Endothelial cell of umbilical vein (primary cell): Measurements from ENCODE around the gene TYSND1.

Experiments used
- EZH2 ChIP-seq: IDR thresholded peaks from 2 replicates; pipeline ENCODE4 v1.6.1; 2012; ENCODE audit warnings: borderline replicate concordance, low read depth, mild to moderate bottlenecking, moderate library complexity, low read length, inconsistent platforms; ENCODE audit not compliant: severe bottlenecking
- FOS ChIP-seq: IDR thresholded peaks from 2 replicates; pipeline ENCODE4 v1.6.1; 2011; ENCODE audit warnings: mild to moderate bottlenecking, low read length, moderate library complexity, borderline replicate concordance; ENCODE audit not compliant: insufficient read depth
- GATA2 ChIP-seq: IDR thresholded peaks from 2 replicates; pipeline ENCODE4 v1.7.0; 2011; ENCODE audit warnings: low read depth, mild to moderate bottlenecking, moderate library complexity, mixed read lengths, low read length; ENCODE audit not compliant: insufficient read length, insufficient read depth
- JUN ChIP-seq: IDR thresholded peaks from 2 replicates; pipeline ENCODE4 v1.6.1; 2011; ENCODE audit warnings: borderline replicate concordance, low read depth; ENCODE audit not compliant: insufficient read length, insufficient read depth
- MYC ChIP-seq: IDR thresholded peaks from one replicate; pipeline ENCODE4 v1.6.1; 2011; ENCODE audit warnings: mild to moderate bottlenecking, low read depth, low read length
- POLR2A ChIP-seq: IDR thresholded peaks from 2 replicates; pipeline ENCODE4 v1.6.1; 2012; ENCODE audit warnings: low read depth, mild to moderate bottlenecking, control low read depth, low read length
- POLR2AphosphoS5 ChIP-seq: IDR thresholded peaks from 2 replicates; pipeline ENCODE4 v1.6.1; 2012; ENCODE audit warnings: low read depth, mild to moderate bottlenecking, control low read depth, low read length, moderate library complexity; ENCODE audit not compliant: insufficient read depth
- TF ChIP-seq, protein P1 (sequence below), 2 donors: IDR thresholded peaks; 1 replicate in 1 of 2; 2 replicates in 1 of 2; pipeline ENCODE4 v1.5.1; 2011; ENCODE audit warnings: low read length in 2 of 2, mild to moderate bottlenecking in 2 of 2, moderate library complexity in 2 of 2, control low read depth in 1 of 2, inconsistent platforms in 1 of 2, low read depth in 1 of 2; ENCODE audit not compliant: insufficient read depth in 1 of 2; ENCODE audit errors: extremely low read depth in 1 of 2
- TF ChIP-seq, protein P2 (sequence below): IDR thresholded peaks from 2 replicates; pipeline ENCODE4 v1.6.1; 2011; ENCODE audit not compliant: insufficient read depth, insufficient read length

DNA sequence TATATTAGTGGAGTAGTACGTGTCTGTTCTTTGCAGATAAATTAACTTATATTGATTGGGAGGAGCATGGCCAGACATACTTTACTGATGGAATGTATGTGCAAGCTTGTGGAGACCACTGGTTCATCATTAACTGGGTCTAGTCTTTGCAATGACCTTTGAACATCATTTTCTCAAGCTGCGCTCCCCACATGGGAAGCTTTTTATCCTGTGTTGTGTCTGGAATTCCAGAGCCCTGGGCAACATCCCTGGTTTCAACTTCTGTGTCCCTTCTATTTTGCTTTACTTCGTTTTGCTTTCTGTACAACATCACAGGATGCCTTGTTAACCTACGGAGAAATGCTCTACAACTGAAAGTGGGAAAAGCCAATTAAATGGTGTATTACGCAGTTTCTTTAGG lies 55.5 kb downstream of the TYSND1 start:
- no peak for TF ChIP-seq EZH2
- TF ChIP-seq, protein P1, sequence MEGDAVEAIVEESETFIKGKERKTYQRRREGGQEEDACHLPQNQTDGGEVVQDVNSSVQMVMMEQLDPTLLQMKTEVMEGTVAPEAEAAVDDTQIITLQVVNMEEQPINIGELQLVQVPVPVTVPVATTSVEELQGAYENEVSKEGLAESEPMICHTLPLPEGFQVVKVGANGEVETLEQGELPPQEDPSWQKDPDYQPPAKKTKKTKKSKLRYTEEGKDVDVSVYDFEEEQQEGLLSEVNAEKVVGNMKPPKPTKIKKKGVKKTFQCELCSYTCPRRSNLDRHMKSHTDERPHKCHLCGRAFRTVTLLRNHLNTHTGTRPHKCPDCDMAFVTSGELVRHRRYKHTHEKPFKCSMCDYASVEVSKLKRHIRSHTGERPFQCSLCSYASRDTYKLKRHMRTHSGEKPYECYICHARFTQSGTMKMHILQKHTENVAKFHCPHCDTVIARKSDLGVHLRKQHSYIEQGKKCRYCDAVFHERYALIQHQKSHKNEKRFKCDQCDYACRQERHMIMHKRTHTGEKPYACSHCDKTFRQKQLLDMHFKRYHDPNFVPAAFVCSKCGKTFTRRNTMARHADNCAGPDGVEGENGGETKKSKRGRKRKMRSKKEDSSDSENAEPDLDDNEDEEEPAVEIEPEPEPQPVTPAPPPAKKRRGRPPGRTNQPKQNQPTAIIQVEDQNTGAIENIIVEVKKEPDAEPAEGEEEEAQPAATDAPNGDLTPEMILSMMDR (IDR thresholded peaks at IDR 0.05; ENCODE audit: extremely low read depth in 1 of 2, insufficient read depth in 1 of 2, low read depth in 1 of 2, low read length in 2 of 2) = no peak
- no peak for TF ChIP-seq GATA2
- no peak for TF ChIP-seq POLR2A
- TF ChIP-seq, protein P2, sequence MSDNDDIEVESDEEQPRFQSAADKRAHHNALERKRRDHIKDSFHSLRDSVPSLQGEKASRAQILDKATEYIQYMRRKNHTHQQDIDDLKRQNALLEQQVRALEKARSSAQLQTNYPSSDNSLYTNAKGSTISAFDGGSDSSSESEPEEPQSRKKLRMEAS = no peak
- TF ChIP-seq POLR2AphosphoS5 = no peak
- no peak for TF ChIP-seq JUN
- TF ChIP-seq MYC = no peak
- TF ChIP-seq FOS = no peak
